ENCODE data around the gene GMPR2. TPM values are rescaled to one million over a fixed set of nuclear protein-coding genes. Genes with fewer than 3 reads are reported as not detected.
A peak's percentile ranks its signal among the peaks of the same experiment; 100 is the strongest.

Gene GMPR2
- total and polyA plus RNA-seq, 7 experiments from 2014 or later, result 38.2 to 107 (median 83.7) TPM

DNA sequence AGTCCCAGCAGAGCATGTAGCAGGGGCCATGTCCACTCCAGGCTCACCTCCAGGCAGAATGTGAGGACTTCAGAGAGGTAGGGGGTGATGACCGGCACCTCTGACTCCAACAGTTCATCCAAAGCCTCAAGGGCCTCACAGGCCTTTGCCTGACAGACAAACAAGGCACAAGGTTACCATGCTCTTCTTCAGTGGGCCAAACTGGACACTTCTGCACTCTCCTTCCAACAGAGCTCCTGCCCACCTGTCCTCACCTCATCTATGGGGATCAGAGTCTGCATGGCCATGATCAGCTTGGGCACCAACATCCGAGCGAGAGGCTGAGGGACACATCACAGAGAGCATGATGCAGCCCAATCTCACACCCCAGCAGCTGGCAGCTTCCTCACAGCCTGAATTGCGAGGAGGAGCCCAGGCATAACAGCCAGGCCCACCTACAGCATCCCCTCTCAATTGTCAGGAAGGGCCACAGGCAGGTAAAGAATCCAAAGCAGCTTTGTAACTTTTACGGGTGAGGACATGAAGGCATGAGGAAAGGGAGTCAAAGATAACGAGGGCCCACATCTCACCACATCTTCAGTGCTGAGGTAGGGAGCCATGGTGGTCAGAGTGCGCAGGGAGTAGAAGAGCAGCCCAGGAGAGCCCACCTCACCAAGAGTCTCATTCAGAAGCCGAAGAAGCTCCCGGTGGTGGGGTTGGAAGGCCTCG is 45.7 kb upstream of the GMPR2 start:
- Mint-ChIP-seq H3K9me3 (peaks cover 0 to 4% (median 0%) of the 10 kb centered on the region in 11 donors), H3K36me3 (peaks cover 0 to 16% (median 2%) of the 10 kb centered on the region in 5 donors), H3K27ac (peak overlapping the region in 7 of 9 donors; percentile 37 to 96 (median 62)), H3K4me1 (peaks cover 15 to 40% (median 37%) of the 10 kb centered on the region in 7 donors), H3K4me3 (peak overlapping the region; percentile 26 to 92 (median 90)), H3K27me3 (no peaks in the 10 kb centered on the region)
- ChIA-PET CTCF (interaction anchor here (1.1 kb wide), 1 partner anchor 26 kb away, joined by 3 read pairs; the partner anchor contains the start of gene IRF9), POLR2A (interaction anchor here (0.7 to 2.8 kb wide), 9 partner anchors 9 to 145 kb away, joined by 3 to 13 read pairs (median 5); partner anchors contain the start of genes CHMP4A, DHRS1, EMC9 and IRF9)
- Histone ChIP-seq H3K9me3 (ENCODE audit: control insufficient read depth in 2 of 3, low read length in 3 of 3) (no peaks in the 10 kb centered on the region), H3K36me3 (ENCODE audit: control insufficient read depth in 2 of 3, insufficient read depth in 3 of 3, low read length in 3 of 3) (peaks cover 1 to 53% (median 10%) of the 10 kb centered on the region in 3 experiments), H3K27me3 (ENCODE audit: control insufficient read depth in 2 of 2, insufficient read depth in 2 of 2, low read length in 2 of 2) (no peaks in the 10 kb centered on the region), H3K4me3 (ENCODE audit: low read length) (no peak overlapping the region), H3K27ac (ENCODE audit: low read depth, low read length) (no peak overlapping the region), H3K4me1 (ENCODE audit: control insufficient read depth in 2 of 2, insufficient read depth in 2 of 2, low read length in 2 of 2) (peaks cover 15 to 16% of the 10 kb centered on the region in 2 donors)
- no peak for ATAC-seq
- intact Hi-C loops (cut with micrococcal nuclease), result no loop called here
- no peak for DNase-seq

GRCh38 chr14:24187539-24187915 is 45.2 kb upstream of the GMPR2 start:
- H3K27me3 Mint-ChIP-seq, result no peaks in the 10 kb centered on the region
- intact Hi-C loops (cut with micrococcal nuclease), result no loop called here
- H3K27me3 ChIP-seq (ENCODE audit: control insufficient read depth in 2 of 2, insufficient read depth in 2 of 2, low read length in 2 of 2), result no peaks in the 10 kb centered on the region
- peak overlapping the region; percentile 83 for H3K27ac ChIP-seq (ENCODE audit: low read depth, low read length)
- H3K9me3 ChIP-seq (ENCODE audit: control insufficient read depth in 2 of 3, low read length in 3 of 3), result no peaks in the 10 kb centered on the region
- peaks cover 5 to 52% (median 10%) of the 10 kb centered on the region in 3 experiments for H3K36me3 ChIP-seq (ENCODE audit: control insufficient read depth in 2 of 3, insufficient read depth in 3 of 3, low read length in 3 of 3)
- DNase-seq, result no peak
- peaks cover 0 to 19% (median 7%) of the 10 kb centered on the region in 5 donors for H3K36me3 Mint-ChIP-seq
- H3K4me3 ChIP-seq (ENCODE audit: low read length), result peak overlapping the region; percentile 89
- H3K4me1 Mint-ChIP-seq, result peaks cover 20 to 45% (median 41%) of the 10 kb centered on the region in 7 donors
- ChIA-PET CTCF (interaction anchor here (2.1 kb wide), 1 partner anchor 26 kb away, joined by 7 read pairs; the partner anchor contains the start of gene IRF9), POLR2A (interaction anchor here (0.7 to 2.8 kb wide), 10 partner anchors 8 to 144 kb away, joined by 3 to 21 read pairs (median 5); partner anchors contain the start of genes CHMP4A, DCAF11, EMC9 and MDP1)
- peak overlapping the region; percentile 82 to 96 (median 90) for H3K27ac Mint-ChIP-seq
- peaks cover 0 to 3% (median 0%) of the 10 kb centered on the region in 11 donors for H3K9me3 Mint-ChIP-seq
- H3K4me3 Mint-ChIP-seq, result peak overlapping the region in 9 of 10 donors; percentile 89 to 92 (median 90)
- H3K4me1 ChIP-seq (ENCODE audit: control insufficient read depth in 2 of 2, insufficient read depth in 2 of 2, low read length in 2 of 2), result peaks cover 15 to 16% of the 10 kb centered on the region in 2 donors
- no peak for ATAC-seq

- peak within 1 kb of the TSS; percentile 89 for H3K4me3 ChIP-seq (ENCODE audit: low read length)
Measured at GRCh38 chr14:24188251-24189058, 44.3 kb upstream of the GMPR2 start, which contains the start of gene IPO4. Gene IPO4 (minus strand): TSS chr14:24188816. CDS start chr14:24188787, 29 bp downstream.

DNA sequence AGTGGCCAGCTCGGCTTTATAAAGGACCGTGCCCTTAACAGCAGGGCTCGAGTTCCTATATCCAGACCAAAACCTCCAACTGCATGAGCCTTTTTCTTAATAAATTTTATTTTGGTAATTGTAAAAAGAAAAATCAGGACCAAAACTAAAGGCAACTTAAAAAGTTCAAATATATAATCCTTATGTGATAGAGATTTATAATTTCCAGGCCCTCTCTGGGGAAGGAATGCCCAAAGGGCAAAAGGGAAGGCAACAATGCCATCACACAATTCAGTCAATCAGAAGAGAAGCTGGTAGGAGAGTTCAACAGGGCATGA is 43.7 kb upstream of the GMPR2 start:
- Histone ChIP-seq H3K4me1 (ENCODE audit: control insufficient read depth in 2 of 2, insufficient read depth in 2 of 2, low read length in 2 of 2) (peaks cover 15 to 18% of the 10 kb centered on the region in 2 donors), H3K9me3 (ENCODE audit: control insufficient read depth in 2 of 3, low read length in 3 of 3) (no peaks in the 10 kb centered on the region), H3K27me3 (ENCODE audit: control insufficient read depth in 2 of 2, insufficient read depth in 2 of 2, low read length in 2 of 2) (no peaks in the 10 kb centered on the region), H3K36me3 (ENCODE audit: control insufficient read depth in 2 of 3, insufficient read depth in 3 of 3, low read length in 3 of 3) (peaks cover 3 to 45% (median 5%) of the 10 kb centered on the region in 3 experiments), H3K4me3 (ENCODE audit: low read length) (no peak overlapping the region), H3K27ac (ENCODE audit: low read depth, low read length) (peak overlapping the region; percentile 83)
- Mint-ChIP-seq H3K27me3 (no peaks in the 10 kb centered on the region), H3K36me3 (peaks cover 0 to 23% (median 11%) of the 10 kb centered on the region in 5 donors), H3K9me3 (peaks cover 0 to 2% (median 0%) of the 10 kb centered on the region in 11 donors), H3K4me1 (peaks cover 27 to 56% (median 48%) of the 10 kb centered on the region in 7 donors), H3K27ac (peak overlapping the region; percentile 33 to 96 (median 92)), H3K4me3 (peak overlapping the region in 9 of 10 donors; percentile 90 to 96 (median 91))
- DNase-seq (no peak), ATAC-seq (no peak)
- intact Hi-C loops (cut with micrococcal nuclease), result loop anchor here in 1 of 2 donors (2.0 kb wide), 1 partner anchor 110 kb away; the partner anchor contains the start of genes DHRS1 and NOP9
- ChIA-PET POLR2A (interaction anchor here (0.8 to 2.8 kb wide), 19 partner anchors 9 to 151 kb away, joined by 3 to 21 read pairs (median 4); partner anchors contain the start of genes CHMP4A, DCAF11, IRF9 and MDP1), CTCF (interaction anchor here (1.3 to 2.1 kb wide), 3 partner anchors 27 to 248 kb away, joined by 4 to 7 read pairs (median 6); partner anchors contain the start of genes IRF9 and TINF2)

More at GRCh38 chr14:24188251-24189058, 44.3 kb upstream of the GMPR2 start, which contains the start of gene IPO4:
- Mint-ChIP-seq H3K27ac (peak within 1 kb of the TSS; percentile 82 to 96 (median 92)), H3K9me3 (peaks cover 0 to 2% (median 0%) of the 10 kb centered on the region in 11 donors), H3K27me3 (no peaks in the 10 kb centered on the region), H3K4me3 (peak within 1 kb of the TSS; percentile 89 to 96 (median 90)), H3K4me1 (peaks cover 24 to 53% (median 47%) of the 10 kb centered on the region in 7 donors), H3K36me3 (peaks cover 0 to 25% (median 11%) of the 10 kb centered on the region in 5 donors)
- DNase-seq, result peak; percentile 75 to 97 (median 94)
- H3K4me1 ChIP-seq (ENCODE audit: control insufficient read depth in 2 of 2, insufficient read depth in 2 of 2, low read length in 2 of 2), result peaks cover 15 to 16% of the 10 kb centered on the region in 2 donors
- intact Hi-C loops (cut with micrococcal nuclease), result loop anchor here (1.0 to 2.0 kb wide), 14 partner anchors 8 to 243 kb away; partner anchors contain the start of genes CHMP4A (in 2 of the 2), GMPR2 (in 2 of the 2), IRF9 (in 2 of the 2) and NEDD8 (in 2 of the 2)
- peak within 1 kb of the TSS; percentile 83 for H3K27ac ChIP-seq (ENCODE audit: low read depth, low read length)
- no peaks in the 10 kb centered on the region for H3K9me3 ChIP-seq (ENCODE audit: control insufficient read depth in 2 of 3, low read length in 3 of 3)
- CTCF ChIA-PET, result interaction anchor here (1.3 to 2.1 kb wide), 3 partner anchors 27 to 248 kb away, joined by 4 to 7 read pairs (median 6); partner anchors contain the start of genes IRF9 and TINF2
- POLR2A ChIA-PET, result interaction anchor here (0.6 to 2.8 kb wide), 21 partner anchors 9 to 1155 kb away, joined by 3 to 21 read pairs (median 4); partner anchors contain the start of genes CHMP4A, DCAF11, IRF9 and MDP1
- peak; percentile 97 for ATAC-seq
- no peaks in the 10 kb centered on the region for H3K27me3 ChIP-seq (ENCODE audit: control insufficient read depth in 2 of 2, insufficient read depth in 2 of 2, low read length in 2 of 2)
- peaks cover 3 to 49% (median 5%) of the 10 kb centered on the region in 3 experiments for H3K36me3 ChIP-seq (ENCODE audit: control insufficient read depth in 2 of 3, insufficient read depth in 3 of 3, low read length in 3 of 3)

DNA sequence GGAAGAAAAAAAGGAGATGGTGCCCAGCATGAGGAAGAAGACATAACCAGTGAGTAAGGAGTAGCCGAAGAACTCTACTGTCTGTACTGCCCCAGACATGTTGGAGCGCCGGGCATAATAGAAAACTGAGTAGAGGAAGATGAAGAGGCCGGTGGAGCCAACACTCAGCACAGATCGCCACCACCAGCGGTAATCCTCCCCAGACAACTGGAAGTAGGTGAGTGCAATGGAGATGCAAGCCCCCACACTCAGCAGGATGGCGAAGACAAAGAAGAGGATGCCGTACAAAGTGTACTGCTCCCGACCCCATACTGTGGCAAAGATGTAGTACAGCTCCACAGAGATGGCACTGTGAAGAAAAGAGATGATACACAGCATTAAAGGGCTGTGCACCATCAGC is 43.3 kb upstream of the GMPR2 start:
- H3K4me1 Mint-ChIP-seq, result peaks cover 31 to 60% (median 53%) of the 10 kb centered on the region in 7 donors
- CTCF ChIA-PET, result interaction anchor here (1.4 to 2.1 kb wide), 2 partner anchors 28 to 53 kb away, joined by 6 to 7 read pairs; partner anchors contain the start of genes IRF9 and TINF2

More for the DNA sequence above, 43.3 kb upstream of the GMPR2 start:
- intact Hi-C loops (cut with micrococcal nuclease), result loop anchor here in 1 of 2 donors (2.0 kb wide), 1 partner anchor 109 kb away; the partner anchor contains the start of genes DHRS1 and NOP9
- H3K36me3 ChIP-seq (ENCODE audit: control insufficient read depth in 2 of 3, insufficient read depth in 3 of 3, low read length in 3 of 3), result peaks cover 3 to 40% (median 5%) of the 10 kb centered on the region in 3 experiments
- peak overlapping the region in 8 of 9 donors; percentile 33 to 96 (median 91) for H3K27ac Mint-ChIP-seq
- peaks cover 0 to 2% (median 0%) of the 10 kb centered on the region in 11 donors for H3K9me3 Mint-ChIP-seq
- H3K9me3 ChIP-seq (ENCODE audit: control insufficient read depth in 2 of 3, low read length in 3 of 3), result no peaks in the 10 kb centered on the region
- ATAC-seq (no peak), DNase-seq (no peak)
- H3K4me3 ChIP-seq (ENCODE audit: low read length), result no peak overlapping the region
- no peaks in the 10 kb centered on the region for H3K27me3 ChIP-seq (ENCODE audit: control insufficient read depth in 2 of 2, insufficient read depth in 2 of 2, low read length in 2 of 2)
- H3K4me3 Mint-ChIP-seq, result peak overlapping the region in 2 of 10 donors; percentile 11 to 12
- POLR2A ChIA-PET, result interaction anchor here (0.7 to 2.8 kb wide), 12 partner anchors 9 to 1149 kb away, joined by 3 to 21 read pairs (median 4); partner anchors contain the start of genes CHMP4A, DCAF11, MDP1 and NRL
- peaks cover 0 to 23% (median 11%) of the 10 kb centered on the region in 5 donors for H3K36me3 Mint-ChIP-seq
- H3K27ac ChIP-seq (ENCODE audit: low read depth, low read length), result peak overlapping the region; percentile 83
- no peaks in the 10 kb centered on the region for H3K27me3 Mint-ChIP-seq
- H3K4me1 ChIP-seq (ENCODE audit: control insufficient read depth in 2 of 2, insufficient read depth in 2 of 2, low read length in 2 of 2), result peaks cover 17 to 23% of the 10 kb centered on the region in 2 donors
